ENCODE results near the gene SPRR2D.
"Not testable (repeated sequence)": the region's sequence is repeated elsewhere in the genome, so short reads cannot be mapped to it uniquely, and the experiment has no call there.

Gene SPRR2D
- 0 reads per million in 4 donors for total RNA-seq

- DNase-seq = no peak
Observed at GRCh38 chr1:153040950-153041631, at the start of gene SPRR2D. Gene SPRR2D (minus strand): TSS chr1:153041120. CDS start chr1:153040346, 774 bp downstream.

DNA sequence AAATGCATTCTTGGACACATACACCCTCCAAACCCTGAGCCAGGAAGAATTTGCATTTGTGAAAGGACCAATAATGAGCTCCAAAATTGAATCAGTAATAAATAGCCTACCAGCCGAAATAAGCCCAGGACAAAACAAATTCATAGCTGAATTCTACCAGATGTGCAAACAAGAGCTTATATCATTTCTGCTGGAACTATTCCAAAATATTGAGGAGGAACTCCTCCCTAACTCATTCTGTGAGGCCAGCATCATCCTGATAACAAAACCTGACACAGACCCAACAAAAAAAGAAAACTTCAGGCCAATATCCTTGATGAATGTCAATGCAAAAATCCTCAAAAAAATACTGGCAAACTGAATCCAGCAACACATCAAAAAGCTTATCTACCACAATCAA, 46.7 kb upstream of the SPRR2D start:
- DNase-seq = no peak

- no peak for DNase-seq
Observed at GRCh38 chr1:153081736-153082135, 40.8 kb upstream of the SPRR2D start.

DNA sequence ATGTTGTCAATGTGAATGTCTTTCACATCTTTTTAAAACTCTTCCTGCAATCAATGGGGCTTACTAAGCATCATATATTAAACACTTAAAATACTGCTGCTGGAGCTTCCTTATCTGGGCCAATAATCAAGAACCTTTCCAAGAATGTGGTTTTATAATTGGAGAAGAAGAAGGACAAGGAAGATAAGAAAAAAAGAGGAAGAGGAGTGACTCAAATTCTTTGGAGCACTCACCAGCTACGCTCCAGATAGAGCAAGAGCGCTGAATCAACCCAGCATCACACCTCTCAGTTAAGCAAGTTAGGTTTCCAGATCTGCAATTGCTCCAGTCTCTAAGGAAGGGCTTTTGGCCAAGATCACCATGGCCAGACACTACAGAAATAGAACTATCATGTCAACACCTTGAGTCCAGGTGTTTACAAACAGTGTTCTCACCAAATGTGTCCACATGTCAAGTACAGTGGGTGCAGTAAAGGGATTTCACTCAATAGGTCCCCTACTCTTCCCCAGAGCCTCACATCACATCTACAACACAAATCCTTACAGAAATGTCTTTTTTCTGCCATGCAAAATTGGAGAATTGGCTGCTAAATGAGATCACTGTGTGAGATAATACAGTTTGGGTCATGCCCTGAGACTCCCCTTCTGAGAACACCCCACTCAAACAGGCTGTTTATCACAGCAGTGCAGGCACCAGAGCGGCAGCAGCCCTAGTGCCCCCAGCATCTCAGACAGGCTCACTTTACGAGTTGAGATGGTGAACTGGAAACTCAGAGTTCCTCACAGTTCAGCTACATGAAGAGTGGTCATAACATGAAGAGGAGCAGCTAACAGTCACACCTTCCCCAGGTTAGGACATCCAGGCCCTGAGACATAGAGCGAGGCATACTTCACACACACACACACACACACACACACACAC, 32.1 kb upstream of the SPRR2D start:
- DNase-seq = no peak

- DNase-seq = no peak
Observed at GRCh38 chr1:153071511-153071910, 30.6 kb upstream of the SPRR2D start, which contains the start of gene SPRR2B. Gene SPRR2B (minus strand): TSS chr1:153071611. CDS start chr1:153070839, 772 bp downstream.

DNA sequence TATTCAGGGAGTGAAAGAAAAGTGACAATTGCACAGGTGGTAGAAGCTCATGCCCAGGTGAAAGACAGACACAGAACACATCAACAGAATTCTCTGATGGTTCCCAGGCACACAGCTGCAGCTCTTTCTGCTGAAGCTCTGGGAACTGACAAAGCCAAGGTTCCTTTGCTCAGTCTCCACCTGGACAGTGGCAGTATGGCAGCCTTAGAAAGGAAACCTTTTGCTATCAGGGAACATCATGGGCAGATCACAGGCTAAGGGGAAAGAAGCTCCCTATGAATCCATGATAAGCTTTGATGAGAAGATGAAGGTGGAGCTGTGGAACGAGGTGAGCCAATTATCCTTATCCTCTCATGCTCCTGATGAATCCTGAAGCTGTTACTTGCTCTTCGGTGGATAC, 29.3 kb upstream of the SPRR2D start:
- no peak for DNase-seq

- DNase-seq = no peak
Observed at GRCh38 chr1:153058826-153059784, 18.2 kb upstream of the SPRR2D start.

- DNase-seq = no peak
Observed at GRCh38 chr1:153058154-153058553, 17.2 kb upstream of the SPRR2D start.

DNA sequence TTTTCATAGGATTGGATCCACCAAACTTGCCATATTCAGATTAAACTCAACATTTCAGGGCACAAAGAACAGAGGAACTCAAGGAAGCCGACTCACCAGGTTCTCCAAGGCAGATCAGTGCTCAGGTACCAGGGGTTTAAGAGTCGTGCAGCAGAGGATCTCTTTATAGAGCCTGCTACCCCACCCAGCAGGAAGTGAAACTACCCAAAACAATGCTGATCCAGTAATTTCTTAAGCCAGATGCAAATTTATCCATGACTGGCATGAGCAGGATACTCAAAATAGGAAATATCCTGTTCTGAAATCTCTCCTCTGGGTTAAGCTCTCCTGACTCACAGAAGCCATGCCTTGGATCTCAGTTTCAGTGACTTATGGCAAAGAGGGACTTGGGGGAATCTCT, 16.5 kb upstream of the SPRR2D start, which contains the start of gene SPRR2A:
TSS of gene SPRR2A (minus strand) at position 138 of the 400 bp plus-strand sequence. CDS start 777 bp downstream, outside the sequence.
- DNase-seq = no peak

DNA sequence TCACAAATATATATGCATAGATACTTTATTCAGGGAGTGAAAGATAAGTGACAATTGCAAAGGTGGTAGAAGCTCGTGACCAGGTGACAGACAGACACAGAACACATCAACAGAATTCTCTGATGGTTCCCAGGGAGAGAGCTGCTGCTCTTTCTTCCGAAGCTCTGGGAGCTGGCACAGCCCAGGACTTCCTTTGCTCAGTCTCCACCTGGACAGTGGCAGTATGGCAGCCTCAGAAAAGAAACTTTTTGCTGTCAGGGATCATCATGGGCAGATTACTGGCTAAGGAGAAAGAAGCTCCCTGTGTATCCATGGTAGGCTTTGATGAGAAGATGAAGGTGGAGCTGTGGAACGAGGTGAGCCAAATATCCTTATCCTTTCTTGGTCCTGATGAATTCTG, 15.2 kb upstream of the SPRR2D start:
- DNase-seq = not testable (repeated sequence)

GRCh38 chr1:153049211-153049610, 8.3 kb upstream of the SPRR2D start:
- no peak for DNase-seq

- no peak for DNase-seq
Observed at GRCh38 chr1:153035211-153035610, 5.7 kb downstream of the SPRR2D start.

- DNase-seq = no peak
Observed at GRCh38 chr1:153032677-153033308, 8.1 kb downstream of the SPRR2D start.

- DNase-seq = no peak
Observed at GRCh38 chr1:153032073-153032472, 8.8 kb downstream of the SPRR2D start.

DNA sequence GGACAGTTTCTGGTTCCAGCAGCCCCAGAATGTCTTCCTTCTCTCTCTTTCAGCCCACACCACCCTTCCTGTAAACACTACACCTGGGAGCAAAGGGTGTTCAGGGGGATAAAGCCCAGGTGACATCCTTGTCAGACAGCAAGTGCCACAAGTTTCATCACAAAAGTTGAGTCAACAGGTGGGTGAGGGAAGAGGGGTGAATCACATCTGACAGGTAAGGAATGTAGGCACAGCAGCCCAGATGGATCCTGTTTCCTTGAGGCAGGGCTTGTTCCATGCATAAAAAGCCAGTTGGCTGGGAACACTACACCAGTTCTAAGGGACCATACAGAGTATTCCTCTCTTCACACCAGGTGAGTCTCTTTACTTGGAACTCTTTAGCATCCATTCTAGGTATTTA, 10.0 kb downstream of the SPRR2D start, which contains the start of gene SPRR1B:
TSS of gene SPRR1B (plus strand) at position 309 of the 400 bp plus-strand sequence. CDS start 1,143 bp downstream, outside the sequence.
- DNase-seq = no peak

DNA sequence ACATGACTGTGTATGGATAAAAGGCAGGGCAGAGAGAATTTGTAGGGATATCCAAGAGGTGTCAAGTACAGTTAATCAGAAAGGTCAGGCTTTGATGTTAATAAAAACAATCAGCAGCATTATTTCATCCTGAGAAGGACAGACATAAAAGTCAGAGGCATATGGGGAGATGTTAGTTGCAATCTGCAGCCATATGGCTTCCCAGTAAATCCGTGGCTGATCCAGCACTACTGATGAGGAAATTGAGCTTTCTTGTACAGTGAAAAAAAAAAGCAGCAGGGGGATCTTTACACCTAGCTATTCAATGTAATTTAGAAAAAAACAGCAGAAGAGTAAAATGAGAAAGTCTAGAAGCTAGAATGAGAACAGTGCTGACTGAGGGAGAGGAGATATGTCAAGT, 12.2 kb downstream of the SPRR2D start:
- DNase-seq = no peak

GRCh38 chr1:153025797-153026196, 15.1 kb downstream of the SPRR2D start:
- DNase-seq = no peak

- no peak for DNase-seq
Observed at GRCh38 chr1:153024413-153024812, 16.5 kb downstream of the SPRR2D start.

DNA sequence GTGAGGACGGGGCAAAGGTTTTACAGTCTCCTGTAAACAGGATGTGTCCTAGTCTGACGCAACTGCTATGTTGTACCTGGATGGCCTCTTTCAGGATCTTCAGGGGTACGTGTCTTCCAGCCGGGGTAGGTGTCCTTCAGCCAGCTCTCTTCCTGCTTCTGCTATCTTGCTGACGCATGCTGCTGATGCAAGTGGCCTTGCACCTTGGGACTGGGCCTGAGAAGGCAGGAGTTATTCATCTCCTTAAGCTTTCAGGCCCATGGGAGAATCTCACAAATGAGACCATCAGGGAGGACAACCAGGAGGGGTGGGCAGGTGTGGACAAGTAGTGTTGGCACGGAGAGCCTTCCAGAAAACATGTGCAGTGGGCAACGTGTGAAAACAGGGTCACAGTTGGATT, 17.8 kb downstream of the SPRR2D start:
- no peak for DNase-seq

GRCh38 chr1:153022340-153022739, 18.6 kb downstream of the SPRR2D start:
- not testable (repeated sequence) for DNase-seq

DNA sequence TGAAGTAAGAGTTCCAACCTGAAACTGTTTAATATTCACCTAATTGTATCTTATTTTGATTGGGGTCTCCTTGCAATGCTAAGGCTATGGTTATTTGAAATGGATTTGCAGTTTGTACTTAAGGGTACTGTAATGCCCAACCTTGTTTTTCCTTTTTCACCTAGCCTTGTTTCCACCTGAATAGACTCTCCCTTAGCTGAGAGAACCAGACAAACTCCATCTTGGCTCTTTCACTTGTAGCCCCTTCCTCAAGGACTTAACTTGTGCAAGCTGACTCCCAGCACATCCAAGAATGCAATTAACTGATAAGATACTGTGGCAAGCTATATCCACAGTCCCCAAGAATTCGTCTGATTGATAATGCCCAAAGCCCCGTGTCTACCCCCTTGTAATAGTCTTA, 19.1 kb downstream of the SPRR2D start:
- not testable (repeated sequence) for DNase-seq
